NCI-H446 (cell line): ENCODE measurements around the gene DLX1.
"Not testable (repeated sequence)": the region's sequence is repeated elsewhere in the genome, so short reads cannot be mapped to it uniquely, and the experiment has no call there.

Experiments used
- DNase-seq, 2 experiments: peaks; one replicate each; lab custom pipeline; 2025; lab: John Stamatoyannopoulos, UW

The DLX1 gene

GRCh38 chr2:172085460-172086159 lies at the start of gene DLX1:
DLX1 (plus strand) TSS chr2:172085507; CDS start chr2:172085678, 171 bp downstream.
- DNase-seq, result no peak

- DNase-seq, result no peak
These were observed 47.2 kb upstream of the DLX1 start for GRCh38 chr2:172038121-172038520.

- no peak for DNase-seq
These were observed 46.7 kb upstream of the DLX1 start for GRCh38 chr2:172038604-172039003.

GRCh38 chr2:172039011-172039704 lies 46.1 kb upstream of the DLX1 start:
- DNase-seq, result no peak

- DNase-seq, result no peak
These were observed 45.0 kb upstream of the DLX1 start for GRCh38 chr2:172040311-172040710.

- DNase-seq, result no peak
These were observed 39.1 kb upstream of the DLX1 start for GRCh38 chr2:172046080-172046678.

GRCh38 chr2:172046866-172047565 lies 38.3 kb upstream of the DLX1 start:
- DNase-seq, result no peak

- no peak for DNase-seq
These were observed 37.5 kb upstream of the DLX1 start for GRCh38 chr2:172047566-172048507.

GRCh38 chr2:172048508-172049503 lies 36.5 kb upstream of the DLX1 start:
- DNase-seq, result no peak

- DNase-seq, result no peak
These were observed 35.7 kb upstream of the DLX1 start for GRCh38 chr2:172049567-172050120.

GRCh38 chr2:172050479-172051125 lies 34.7 kb upstream of the DLX1 start:
- no peak for DNase-seq

- peak in 1 of 2 experiments; percentile 11 for DNase-seq
These were observed 33.0 kb upstream of the DLX1 start for GRCh38 chr2:172052000-172052983.

- no peak for DNase-seq
These were observed 31.8 kb upstream of the DLX1 start for GRCh38 chr2:172053486-172053885.

- no peak for DNase-seq
These were observed 29.0 kb upstream of the DLX1 start for GRCh38 chr2:172056293-172056692.

- DNase-seq, result no peak
These were observed 26.6 kb upstream of the DLX1 start for GRCh38 chr2:172058660-172059059.

- not testable (repeated sequence) for DNase-seq
These were observed 25.2 kb upstream of the DLX1 start for GRCh38 chr2:172060118-172060517.

GRCh38 chr2:172062402-172063004 lies 22.8 kb upstream of the DLX1 start:
- no peak for DNase-seq

GRCh38 chr2:172063446-172063845 lies 21.9 kb upstream of the DLX1 start:
- DNase-seq, result no peak
